Measurements from ENCODE around the gene FBLL1. TPM values are rescaled to one million over a fixed set of nuclear protein-coding genes. Genes with fewer than 3 reads are reported as not detected.

The FBLL1 gene
- total RNA-seq, 3 donors from 2014 or later (not counting 1 experiment from before 2014, with no cell fraction given): not detected

DNA sequence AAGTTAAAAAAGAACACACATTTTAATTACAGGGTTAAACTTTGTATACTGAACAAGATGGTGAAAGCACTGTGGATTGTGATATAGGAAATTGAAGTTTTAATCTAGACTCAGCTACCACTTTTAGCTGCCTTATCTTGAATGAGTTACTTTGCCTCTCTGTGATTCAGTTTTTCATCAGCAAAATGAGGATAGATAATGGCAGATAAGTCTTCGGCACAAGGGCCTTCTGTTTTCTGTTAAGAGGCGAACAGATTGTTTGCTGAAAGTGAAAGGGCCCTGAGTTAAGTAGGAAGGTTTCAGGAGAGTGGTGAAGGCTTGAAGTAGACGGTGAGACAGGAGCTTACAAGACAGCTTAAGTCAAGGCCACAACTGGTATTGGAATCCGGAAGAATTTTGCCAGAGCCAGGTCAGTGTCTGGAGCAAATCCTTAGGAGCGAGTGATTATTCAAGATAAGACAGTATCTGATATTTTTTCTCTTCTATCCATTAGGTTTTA, 35.0 kb upstream of the FBLL1 start:
- ATAC-seq (no peak), DNase-seq (no peak)
- peaks cover 80% of the 10 kb centered on the region for H3K36me3 ChIP-seq (ENCODE audit: control insufficient read depth, insufficient read depth, low read length)
- TF ChIP-seq, protein P1, sequence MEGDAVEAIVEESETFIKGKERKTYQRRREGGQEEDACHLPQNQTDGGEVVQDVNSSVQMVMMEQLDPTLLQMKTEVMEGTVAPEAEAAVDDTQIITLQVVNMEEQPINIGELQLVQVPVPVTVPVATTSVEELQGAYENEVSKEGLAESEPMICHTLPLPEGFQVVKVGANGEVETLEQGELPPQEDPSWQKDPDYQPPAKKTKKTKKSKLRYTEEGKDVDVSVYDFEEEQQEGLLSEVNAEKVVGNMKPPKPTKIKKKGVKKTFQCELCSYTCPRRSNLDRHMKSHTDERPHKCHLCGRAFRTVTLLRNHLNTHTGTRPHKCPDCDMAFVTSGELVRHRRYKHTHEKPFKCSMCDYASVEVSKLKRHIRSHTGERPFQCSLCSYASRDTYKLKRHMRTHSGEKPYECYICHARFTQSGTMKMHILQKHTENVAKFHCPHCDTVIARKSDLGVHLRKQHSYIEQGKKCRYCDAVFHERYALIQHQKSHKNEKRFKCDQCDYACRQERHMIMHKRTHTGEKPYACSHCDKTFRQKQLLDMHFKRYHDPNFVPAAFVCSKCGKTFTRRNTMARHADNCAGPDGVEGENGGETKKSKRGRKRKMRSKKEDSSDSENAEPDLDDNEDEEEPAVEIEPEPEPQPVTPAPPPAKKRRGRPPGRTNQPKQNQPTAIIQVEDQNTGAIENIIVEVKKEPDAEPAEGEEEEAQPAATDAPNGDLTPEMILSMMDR (IDR thresholded peaks at IDR 0.05): no peak
- Mint-ChIP-seq H3K27ac (no peak overlapping the region), H3K9me3 (no peaks in the 10 kb centered on the region), H3K4me1 (no peaks in the 10 kb centered on the region), H3K27me3 (ENCODE audit: low read depth in 2 of 2) (no peaks in the 10 kb centered on the region), H3K36me3 (peaks cover 9% of the 10 kb centered on the region), H3K4me3 (no peak overlapping the region)
- WGBS (ENCODE audit: insufficient coverage): 95% methylated on average over 4 of the region's 5 CpGs
- H3K27me3 ChIP-seq (ENCODE audit: control insufficient read depth, insufficient read depth, low read length): no peaks in the 10 kb centered on the region
- no peak overlapping the region for H3K4me3 ChIP-seq (ENCODE audit: low read length)
- H3K27ac ChIP-seq (ENCODE audit: low read length): no peak overlapping the region
- intact Hi-C loops (cut with micrococcal nuclease): no loop called here
- no peaks in the 10 kb centered on the region for H3K4me1 ChIP-seq (ENCODE audit: control insufficient read depth, insufficient read depth, low read length)
- H3K9me3 ChIP-seq (ENCODE audit: control insufficient read depth, insufficient read depth, low read length): no peaks in the 10 kb centered on the region

DNA sequence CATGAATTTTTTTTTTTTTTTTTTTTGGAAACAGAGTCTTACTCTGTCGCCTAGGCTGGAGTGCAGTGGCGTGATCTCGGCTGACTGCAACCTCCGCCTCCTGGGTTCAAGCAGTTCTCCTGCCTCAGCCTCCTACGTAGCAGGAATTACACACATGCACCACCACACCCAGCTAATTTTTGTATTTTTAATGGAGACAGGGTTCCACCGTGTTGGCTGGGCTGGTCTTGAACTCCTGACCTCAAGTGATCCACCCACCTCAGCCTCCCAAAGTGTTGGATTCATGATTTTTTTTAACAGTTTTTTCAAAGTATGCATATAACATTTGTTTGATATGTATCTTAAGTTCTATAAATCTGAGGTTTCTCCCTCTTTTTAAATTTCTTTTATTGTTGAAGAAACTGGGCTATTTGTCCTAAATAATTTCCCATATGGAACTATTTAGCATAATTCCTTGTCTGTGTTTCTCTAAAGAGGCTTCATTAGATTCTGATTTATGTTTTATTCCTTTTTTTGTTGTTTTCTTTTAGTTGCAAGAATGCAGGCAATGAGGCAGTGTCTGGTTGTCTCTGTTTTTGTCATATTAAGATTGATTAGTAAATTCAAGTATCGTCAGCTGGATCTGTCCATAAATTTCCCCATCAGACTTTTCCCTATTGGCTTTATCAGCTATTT, 26.4 kb upstream of the FBLL1 start:
- H3K27me3 Mint-ChIP-seq (ENCODE audit: low read depth in 2 of 2): no peaks in the 10 kb centered on the region
- no peaks in the 10 kb centered on the region for H3K4me1 ChIP-seq (ENCODE audit: control insufficient read depth, insufficient read depth, low read length)
- H3K27ac ChIP-seq (ENCODE audit: low read length): no peak overlapping the region
- H3K4me3 ChIP-seq (ENCODE audit: low read length): no peak overlapping the region
- peaks cover 75% of the 10 kb centered on the region for H3K36me3 ChIP-seq (ENCODE audit: control insufficient read depth, insufficient read depth, low read length)
- no peak overlapping the region for H3K4me3 Mint-ChIP-seq
- no peaks in the 10 kb centered on the region for H3K9me3 ChIP-seq (ENCODE audit: control insufficient read depth, insufficient read depth, low read length)
- DNase-seq (no peak), ATAC-seq (no peak)
- TF ChIP-seq, protein P1 (IDR thresholded peaks at IDR 0.05): no peak
- no peak overlapping the region for H3K27ac Mint-ChIP-seq
- H3K36me3 Mint-ChIP-seq: peaks cover 15% of the 10 kb centered on the region
- no peaks in the 10 kb centered on the region for H3K27me3 ChIP-seq (ENCODE audit: control insufficient read depth, insufficient read depth, low read length)
- intact Hi-C loops (cut with micrococcal nuclease): no loop called here
- H3K4me1 Mint-ChIP-seq: no peaks in the 10 kb centered on the region
- WGBS (ENCODE audit: insufficient coverage): 100% methylated on average over 4 of the region's 7 CpGs
- no peaks in the 10 kb centered on the region for H3K9me3 Mint-ChIP-seq

DNA sequence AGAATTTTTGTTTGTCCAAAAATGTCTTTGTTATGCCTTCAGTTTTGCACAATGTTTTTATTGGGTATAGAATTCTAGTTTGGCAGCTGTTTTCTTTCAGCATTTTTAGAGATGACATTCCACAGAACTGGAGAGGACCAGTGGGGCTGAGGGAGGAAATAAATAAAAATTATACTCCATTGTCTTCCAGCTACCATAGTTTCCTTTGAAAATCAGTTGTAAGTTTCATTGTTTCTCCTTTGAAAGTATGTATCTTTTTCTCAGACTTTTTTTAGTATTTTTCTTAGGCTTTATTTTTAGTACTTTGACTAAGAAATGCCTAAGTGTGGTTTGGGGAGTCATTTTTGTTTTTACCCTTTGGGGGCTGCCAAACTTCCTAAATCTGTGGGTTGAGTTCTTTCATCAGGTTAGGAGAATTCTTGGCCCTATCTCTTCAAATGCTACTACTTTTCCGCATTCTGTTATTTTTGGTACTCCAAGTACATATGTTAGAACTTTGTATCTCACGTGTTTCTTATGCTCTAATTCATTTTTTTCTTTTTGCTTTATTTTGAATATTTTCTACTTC, 15.2 kb upstream of the FBLL1 start:
- no peak overlapping the region for H3K27ac ChIP-seq (ENCODE audit: low read length)
- no peaks in the 10 kb centered on the region for H3K27me3 ChIP-seq (ENCODE audit: control insufficient read depth, insufficient read depth, low read length)
- intact Hi-C loops (cut with micrococcal nuclease): no loop called here
- no peak overlapping the region for H3K27ac Mint-ChIP-seq
- TF ChIP-seq, protein P1 (IDR thresholded peaks at IDR 0.05): no peak
- H3K4me1 Mint-ChIP-seq: peaks cover 0 to 14% of the 10 kb centered on the region in 2 donors
- H3K36me3 Mint-ChIP-seq: peaks cover 66% of the 10 kb centered on the region
- WGBS (ENCODE audit: insufficient coverage): no CpG with 5 or more reads among the region's 2 CpGs
- DNase-seq: no peak
- peaks cover 81% of the 10 kb centered on the region for H3K36me3 ChIP-seq (ENCODE audit: control insufficient read depth, insufficient read depth, low read length)
- no peak for ATAC-seq
- no peak overlapping the region for H3K4me3 ChIP-seq (ENCODE audit: low read length)
- H3K27me3 Mint-ChIP-seq (ENCODE audit: low read depth in 2 of 2): no peaks in the 10 kb centered on the region
- peaks cover 3% of the 10 kb centered on the region for H3K9me3 ChIP-seq (ENCODE audit: control insufficient read depth, insufficient read depth, low read length)
- H3K4me1 ChIP-seq (ENCODE audit: control insufficient read depth, insufficient read depth, low read length): no peaks in the 10 kb centered on the region
- no peak overlapping the region for H3K4me3 Mint-ChIP-seq
- H3K9me3 Mint-ChIP-seq: peaks cover 0 to 4% of the 10 kb centered on the region in 2 donors
